Skin epidermis (tissue), 12 donors: ENCODE measurements around the gene ZFYVE27.

Experiments
- H3K27ac ChIP-seq, 21 experiments: fragments of 200-600 bp; sonication (generic) in 11 of 21; one replicate each; pipeline ENCODE4 v1.5.0; 2020; ENCODE audit warnings: mild to moderate bottlenecking in 3 of 21, inconsistent platforms in 2 of 21, moderate library complexity in 2 of 21
- H3K4me3 ChIP-seq, 7 experiments: fragments of 200-600 bp; sonication (generic) in 2 of 7; one replicate each; pipeline ENCODE4 v1.5.0; 2020; ENCODE audit warnings: inconsistent platforms in 2 of 7, mild to moderate bottlenecking in 2 of 7, moderate library complexity in 1 of 7

The ZFYVE27 gene

GRCh38 chr10:97782455-97783228 is 45.7 kb downstream of the ZFYVE27 start:
- Histone ChIP-seq H3K4me3 (no peak overlapping the region), H3K27ac (no peak overlapping the region)

GRCh38 chr10:97784200-97784810 is 47.4 kb downstream of the ZFYVE27 start:
- H3K4me3 ChIP-seq, result no peak overlapping the region
- H3K27ac ChIP-seq, result no peak overlapping the region

GRCh38 chr10:97785231-97785630 is 48.3 kb downstream of the ZFYVE27 start:
- H3K27ac ChIP-seq, result no peak overlapping the region

GRCh38 chr10:97785731-97786130 is 48.8 kb downstream of the ZFYVE27 start:
- Histone ChIP-seq H3K4me3 (no peak overlapping the region), H3K27ac (no peak overlapping the region)

More at GRCh38 chr10:97785231-97785630, 48.3 kb downstream of the ZFYVE27 start:
- H3K4me3 ChIP-seq, result no peak overlapping the region

GRCh38 chr10:97788552-97789442 is 51.9 kb downstream of the ZFYVE27 start:
- Histone ChIP-seq H3K4me3 (no peak overlapping the region), H3K27ac (no peak overlapping the region)

- Histone ChIP-seq H3K27ac (no peak overlapping the region), H3K4me3 (no peak overlapping the region)
These were observed 53.0 kb downstream of the ZFYVE27 start for GRCh38 chr10:97789770-97790397.

- Histone ChIP-seq H3K4me3 (no peak overlapping the region), H3K27ac (no peak overlapping the region)
These were observed 55.1 kb downstream of the ZFYVE27 start for GRCh38 chr10:97791824-97792721.

GRCh38 chr10:97795886-97796285 is 59.0 kb downstream of the ZFYVE27 start:
- no peak overlapping the region for H3K4me3 ChIP-seq
- no peak overlapping the region for H3K27ac ChIP-seq

GRCh38 chr10:97796651-97797050 is 59.7 kb downstream of the ZFYVE27 start:
- no peak overlapping the region for H3K4me3 ChIP-seq
- H3K27ac ChIP-seq, result no peak overlapping the region

- Histone ChIP-seq H3K27ac (no peak overlapping the region), H3K4me3 (no peak overlapping the region)
These were observed 62.2 kb downstream of the ZFYVE27 start for GRCh38 chr10:97798958-97799610.

- no peak overlapping the region for H3K4me3 ChIP-seq
- no peak overlapping the region for H3K27ac ChIP-seq
These were observed 63.5 kb downstream of the ZFYVE27 start for GRCh38 chr10:97800474-97800873.

GRCh38 chr10:97801422-97801821 is 64.5 kb downstream of the ZFYVE27 start:
- Histone ChIP-seq H3K4me3 (no peak overlapping the region), H3K27ac (no peak overlapping the region)

GRCh38 chr10:97805096-97805884 is 68.4 kb downstream of the ZFYVE27 start:
- H3K27ac ChIP-seq, result no peak overlapping the region

GRCh38 chr10:97805949-97806348 is 69.0 kb downstream of the ZFYVE27 start:
- H3K4me3 ChIP-seq, result no peak overlapping the region
- no peak overlapping the region for H3K27ac ChIP-seq

More at GRCh38 chr10:97805096-97805884, 68.4 kb downstream of the ZFYVE27 start:
- H3K4me3 ChIP-seq, result no peak overlapping the region

- H3K27ac ChIP-seq, result no peak overlapping the region
- no peak overlapping the region for H3K4me3 ChIP-seq
These were observed 73.5 kb downstream of the ZFYVE27 start for GRCh38 chr10:97810446-97810845.
